ENCODE data around the gene NCBP1.

GRCh38 chr9:97623946-97624345, 9.7 kb upstream of the NCBP1 start:
- no peak for TF ChIP-seq MAZ (IDR thresholded peaks at IDR 0.05; ENCODE audit: borderline replicate concordance, low read depth, low read length)
- TF ChIP-seq, protein P1, sequence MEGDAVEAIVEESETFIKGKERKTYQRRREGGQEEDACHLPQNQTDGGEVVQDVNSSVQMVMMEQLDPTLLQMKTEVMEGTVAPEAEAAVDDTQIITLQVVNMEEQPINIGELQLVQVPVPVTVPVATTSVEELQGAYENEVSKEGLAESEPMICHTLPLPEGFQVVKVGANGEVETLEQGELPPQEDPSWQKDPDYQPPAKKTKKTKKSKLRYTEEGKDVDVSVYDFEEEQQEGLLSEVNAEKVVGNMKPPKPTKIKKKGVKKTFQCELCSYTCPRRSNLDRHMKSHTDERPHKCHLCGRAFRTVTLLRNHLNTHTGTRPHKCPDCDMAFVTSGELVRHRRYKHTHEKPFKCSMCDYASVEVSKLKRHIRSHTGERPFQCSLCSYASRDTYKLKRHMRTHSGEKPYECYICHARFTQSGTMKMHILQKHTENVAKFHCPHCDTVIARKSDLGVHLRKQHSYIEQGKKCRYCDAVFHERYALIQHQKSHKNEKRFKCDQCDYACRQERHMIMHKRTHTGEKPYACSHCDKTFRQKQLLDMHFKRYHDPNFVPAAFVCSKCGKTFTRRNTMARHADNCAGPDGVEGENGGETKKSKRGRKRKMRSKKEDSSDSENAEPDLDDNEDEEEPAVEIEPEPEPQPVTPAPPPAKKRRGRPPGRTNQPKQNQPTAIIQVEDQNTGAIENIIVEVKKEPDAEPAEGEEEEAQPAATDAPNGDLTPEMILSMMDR (conservative IDR thresholded peaks at IDR 0.05; ENCODE audit: low read depth, low read length): no peak
- TF ChIP-seq, protein P2, sequence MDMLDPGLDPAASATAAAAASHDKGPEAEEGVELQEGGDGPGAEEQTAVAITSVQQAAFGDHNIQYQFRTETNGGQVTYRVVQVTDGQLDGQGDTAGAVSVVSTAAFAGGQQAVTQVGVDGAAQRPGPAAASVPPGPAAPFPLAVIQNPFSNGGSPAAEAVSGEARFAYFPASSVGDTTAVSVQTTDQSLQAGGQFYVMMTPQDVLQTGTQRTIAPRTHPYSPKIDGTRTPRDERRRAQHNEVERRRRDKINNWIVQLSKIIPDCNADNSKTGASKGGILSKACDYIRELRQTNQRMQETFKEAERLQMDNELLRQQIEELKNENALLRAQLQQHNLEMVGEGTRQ (IDR thresholded peaks at IDR 0.05; ENCODE audit: low read depth, low read length): no peak
- TF ChIP-seq MXI1 (IDR thresholded peaks at IDR 0.05; ENCODE audit: borderline replicate concordance, low read depth, low read length): no peak
- no peak for TF ChIP-seq SMC3 (IDR thresholded peaks at IDR 0.05; ENCODE audit: low read depth, low read length)
- TF ChIP-seq ELK1 (IDR thresholded peaks at IDR 0.05; ENCODE audit: borderline replicate concordance, low read depth, low read length): no peak
- TF ChIP-seq CEBPB (IDR thresholded peaks at IDR 0.05; ENCODE audit: low read depth, low read length): no peak
- no peak for TF ChIP-seq RCOR1 (IDR thresholded peaks at IDR 0.05; ENCODE audit: insufficient replicate concordance, low read length)
- TF ChIP-seq CHD1 (IDR thresholded peaks at IDR 0.05; ENCODE audit: low read depth, low read length): no peak
